HFFc6 (cell line): ENCODE results near the gene CDKL1. TPM values are rescaled to one million over a fixed set of nuclear protein-coding genes. Genes with fewer than 3 reads are reported as not detected.

Source experiments
- DNase-seq: peaks from one replicate; pipeline ENCODE4 v3.0.0-alpha.2; 2018
- H3K27ac Mint-ChIP-seq: 2 replicates; pipeline ENCODE4 v1.8.0; 2020; ENCODE audit warnings: mild to moderate bottlenecking, mixed read lengths
- H3K27me3 Mint-ChIP-seq: 2 replicates; pipeline ENCODE4 v1.8.0; 2021; ENCODE audit warnings: mild to moderate bottlenecking, moderate library complexity, mixed read lengths; ENCODE audit not compliant: insufficient read depth
- H3K36me3 Mint-ChIP-seq: 2 replicates; pipeline ENCODE4 v1.8.0; 2021; ENCODE audit warnings: low read depth, mixed read lengths
- H3K4me1 Mint-ChIP-seq: 2 replicates; pipeline ENCODE4 v1.8.0; 2020; ENCODE audit warnings: low read depth, mixed read lengths
- H3K4me3 Mint-ChIP-seq: 2 replicates; pipeline ENCODE4 v1.8.0; 2020; ENCODE audit warnings: mild to moderate bottlenecking, moderate library complexity, mixed read lengths
- H3K9me3 Mint-ChIP-seq: 2 replicates; pipeline ENCODE4 v1.8.0; 2020; ENCODE audit warnings: mild to moderate bottlenecking, mixed read lengths
- total RNA-seq, 6 experiments: library from RNA; stranded (reverse); fragmentation: NEBNext Ultra II Directional; extraction: Animal tissue kit (Norgen Biotek cat#: 25700); gene quantifications; 2 replicates in 1 of 6; 3 replicates in 5 of 6; pipeline ENCODE4 v1.2.3, GENCODE V29; 2021
- TF ChIP-seq, protein P1 (sequence below): fragments of 200-600 bp; sonication (generic); IDR thresholded peaks from 2 replicates; pipeline ENCODE4 v1.5.0; 2021; ENCODE audit warnings: antibody characterized with exemption, mild to moderate bottlenecking

Gene CDKL1
- total RNA-seq, 6 experiments from 2014 or later: 4.4 to 8.0 (median 6.2) TPM

DNA sequence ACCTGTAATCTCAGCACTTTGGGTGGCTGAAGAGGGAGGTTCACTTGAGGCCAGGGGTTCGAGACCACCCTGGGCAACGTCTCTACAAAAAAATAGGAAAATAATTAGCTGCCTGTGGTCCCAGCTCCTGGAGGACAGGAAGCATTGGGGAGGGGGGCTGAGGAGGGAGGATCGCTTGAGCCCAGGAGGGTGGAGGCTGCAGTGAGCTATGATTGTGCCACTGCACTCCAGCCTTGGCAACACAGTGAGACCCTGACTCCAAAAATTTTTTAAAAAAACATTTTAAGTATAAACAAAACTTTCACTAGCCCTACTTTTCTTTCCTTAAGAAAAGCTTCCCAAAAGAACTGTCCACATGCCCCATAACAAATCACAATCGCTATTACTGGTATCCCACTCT lies 86.2 kb downstream of the CDKL1 start:
- TF ChIP-seq, protein P1, sequence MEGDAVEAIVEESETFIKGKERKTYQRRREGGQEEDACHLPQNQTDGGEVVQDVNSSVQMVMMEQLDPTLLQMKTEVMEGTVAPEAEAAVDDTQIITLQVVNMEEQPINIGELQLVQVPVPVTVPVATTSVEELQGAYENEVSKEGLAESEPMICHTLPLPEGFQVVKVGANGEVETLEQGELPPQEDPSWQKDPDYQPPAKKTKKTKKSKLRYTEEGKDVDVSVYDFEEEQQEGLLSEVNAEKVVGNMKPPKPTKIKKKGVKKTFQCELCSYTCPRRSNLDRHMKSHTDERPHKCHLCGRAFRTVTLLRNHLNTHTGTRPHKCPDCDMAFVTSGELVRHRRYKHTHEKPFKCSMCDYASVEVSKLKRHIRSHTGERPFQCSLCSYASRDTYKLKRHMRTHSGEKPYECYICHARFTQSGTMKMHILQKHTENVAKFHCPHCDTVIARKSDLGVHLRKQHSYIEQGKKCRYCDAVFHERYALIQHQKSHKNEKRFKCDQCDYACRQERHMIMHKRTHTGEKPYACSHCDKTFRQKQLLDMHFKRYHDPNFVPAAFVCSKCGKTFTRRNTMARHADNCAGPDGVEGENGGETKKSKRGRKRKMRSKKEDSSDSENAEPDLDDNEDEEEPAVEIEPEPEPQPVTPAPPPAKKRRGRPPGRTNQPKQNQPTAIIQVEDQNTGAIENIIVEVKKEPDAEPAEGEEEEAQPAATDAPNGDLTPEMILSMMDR: no peak
- DNase-seq: no peak
- H3K36me3 Mint-ChIP-seq: peaks cover 12% of the 10 kb centered on the region
- peaks cover 25% of the 10 kb centered on the region for H3K4me1 Mint-ChIP-seq
- H3K27me3 Mint-ChIP-seq: 0 out of 2 replicates have a peak, but pooled peaks cover 3% of the 10 kb centered on the region
- H3K4me3 Mint-ChIP-seq: no peak overlapping the region
- H3K9me3 Mint-ChIP-seq: no peaks in the 10 kb centered on the region
- no peak overlapping the region for H3K27ac Mint-ChIP-seq

DNA sequence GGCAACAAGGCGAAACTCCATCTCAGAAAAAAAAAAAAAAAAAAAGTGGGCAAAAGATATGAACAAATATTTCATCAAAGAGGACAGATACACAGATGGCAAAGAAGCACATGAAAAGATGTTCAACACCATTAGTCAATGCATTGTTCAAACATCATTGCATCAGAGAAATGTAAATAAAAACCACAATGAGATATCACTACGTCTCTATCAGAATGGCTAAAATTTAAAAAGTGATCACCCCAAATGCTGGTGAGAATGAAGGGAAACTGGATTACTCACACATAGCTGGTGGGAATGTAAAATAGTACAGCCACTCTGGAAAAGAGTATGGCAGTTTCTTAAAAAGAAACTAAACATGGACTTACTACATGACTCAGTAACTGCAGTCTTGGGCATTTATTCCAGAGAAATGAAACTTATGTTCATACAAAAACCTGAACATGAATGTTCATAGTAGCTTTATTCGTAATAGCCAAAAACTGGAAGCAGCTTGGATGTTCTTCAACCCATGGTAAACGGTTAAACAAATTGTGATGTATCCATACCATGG lies 88.2 kb downstream of the CDKL1 start:
- peaks cover 20% of the 10 kb centered on the region for H3K4me1 Mint-ChIP-seq
- H3K4me3 Mint-ChIP-seq: no peak overlapping the region
- no peak for DNase-seq
- 0 out of 2 replicates have a peak, but pooled peaks cover 3% of the 10 kb centered on the region for H3K27me3 Mint-ChIP-seq
- H3K9me3 Mint-ChIP-seq: no peaks in the 10 kb centered on the region
- TF ChIP-seq, protein P1: no peak
- peaks cover 1% of the 10 kb centered on the region for H3K36me3 Mint-ChIP-seq
- no peak overlapping the region for H3K27ac Mint-ChIP-seq

DNA sequence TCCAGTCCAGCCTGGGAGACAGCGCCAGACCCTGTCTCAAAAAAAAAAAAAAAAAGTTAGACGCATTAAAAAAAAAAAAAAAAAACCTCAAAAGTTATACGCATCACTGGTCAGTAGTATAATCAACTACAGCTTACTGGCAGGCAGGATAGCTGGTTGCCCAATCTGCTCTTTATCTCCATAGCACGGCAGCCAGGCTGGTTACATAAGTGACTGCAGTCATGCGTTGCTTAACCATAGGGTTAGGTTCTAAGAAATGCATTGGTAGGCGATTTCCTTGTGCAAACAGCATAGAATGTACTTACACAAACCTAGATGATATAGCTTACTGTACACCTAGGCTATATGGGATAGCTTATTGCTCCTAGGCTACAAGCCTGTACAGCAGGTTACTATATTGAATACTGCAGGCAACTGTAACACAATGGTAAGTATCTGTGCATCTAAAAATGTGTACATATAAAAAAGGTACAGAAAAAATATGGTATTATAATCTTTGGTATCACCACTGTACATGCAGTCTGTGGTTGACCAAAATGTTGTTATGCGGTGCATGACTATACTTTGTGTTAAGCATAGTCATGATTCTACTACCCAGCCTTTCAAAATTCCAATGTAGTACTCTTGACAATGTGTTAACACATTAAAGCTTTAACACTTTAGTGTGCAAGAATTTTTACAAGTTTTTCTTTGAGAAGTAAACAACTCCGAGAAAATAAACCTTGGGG lies 92.8 kb downstream of the CDKL1 start:
- Mint-ChIP-seq H3K36me3 (no peaks in the 10 kb centered on the region), H3K4me1 (no peaks in the 10 kb centered on the region), H3K4me3 (no peak overlapping the region), H3K27ac (no peak overlapping the region), H3K27me3 (no peaks in the 10 kb centered on the region), H3K9me3 (no peaks in the 10 kb centered on the region)
- TF ChIP-seq, protein P1: no peak
- no peak for DNase-seq

DNA sequence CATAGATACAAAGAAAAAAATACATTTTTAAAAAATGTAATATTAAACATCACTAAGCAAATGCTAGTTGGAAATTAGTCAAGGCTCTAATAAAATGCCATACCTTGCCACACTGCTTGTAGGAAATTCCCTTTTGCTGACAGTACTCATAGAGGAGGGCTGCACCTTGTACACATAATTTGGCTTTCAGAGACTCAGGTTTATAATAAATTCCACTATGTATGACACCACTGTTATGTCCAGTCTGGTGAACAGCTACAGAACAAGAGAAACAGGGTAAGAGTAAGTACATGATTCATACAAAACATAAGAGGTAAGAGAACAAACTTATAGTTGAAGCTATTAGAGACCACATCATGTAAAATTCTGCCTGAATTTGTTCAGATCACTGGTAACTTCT lies 94.8 kb downstream of the CDKL1 start:
- Mint-ChIP-seq H3K9me3 (no peaks in the 10 kb centered on the region), H3K4me1 (no peaks in the 10 kb centered on the region), H3K4me3 (no peak overlapping the region), H3K27me3 (no peaks in the 10 kb centered on the region), H3K27ac (no peak overlapping the region), H3K36me3 (no peaks in the 10 kb centered on the region)
- TF ChIP-seq, protein P1: no peak
- DNase-seq: no peak

DNA sequence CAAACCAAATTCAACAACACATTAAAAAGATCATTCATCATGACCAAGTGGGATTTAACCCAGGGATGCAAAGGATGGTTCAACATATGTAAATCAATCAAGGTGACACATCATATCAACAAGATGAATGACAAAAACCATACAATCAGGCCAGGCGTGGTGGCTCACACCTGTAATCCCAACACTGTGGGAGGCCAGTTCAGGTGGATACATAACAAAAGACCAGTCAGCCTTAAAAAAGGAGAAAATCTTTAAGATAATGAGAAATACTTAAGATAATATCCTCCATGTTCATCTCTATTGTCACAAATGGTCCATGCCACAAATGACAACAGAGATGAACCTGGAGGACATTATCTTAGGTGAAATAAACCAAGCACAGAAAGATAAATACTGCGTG lies 97.1 kb downstream of the CDKL1 start:
- H3K36me3 Mint-ChIP-seq: no peaks in the 10 kb centered on the region
- TF ChIP-seq, protein P1: no peak
- no peak for DNase-seq
- H3K4me3 Mint-ChIP-seq: no peak overlapping the region
- no peaks in the 10 kb centered on the region for H3K27me3 Mint-ChIP-seq
- H3K9me3 Mint-ChIP-seq: no peaks in the 10 kb centered on the region
- no peaks in the 10 kb centered on the region for H3K4me1 Mint-ChIP-seq
- no peak overlapping the region for H3K27ac Mint-ChIP-seq
